Epithelial cell of proximal tubule (primary cell): ENCODE data around the gene LPCAT1. TPM values are rescaled to one million over a fixed set of nuclear protein-coding genes. Genes with fewer than 3 reads are reported as not detected.

Source experiments
- DNase-seq: peaks from one replicate; pipeline ENCODE4 v3.0.0-alpha.2; 2011; ENCODE audit warnings: low read depth
- H3K4me3 ChIP-seq: 2 replicates; pipeline ENCODE4 v1.5.1; 2011; ENCODE audit warnings: low read depth, mild to moderate bottlenecking, low read length
- CTCF ChIP-seq: conservative IDR thresholded peaks from 2 replicates; pipeline ENCODE4 v1.5.1; 2012; ENCODE audit warnings: low read depth, mild to moderate bottlenecking, low read length
- total RNA-seq: library from RNA; depleted of rRNA; stranded (reverse); fragments of >200 nt; gene quantifications from 2 replicates; pipeline ENCODE4 v1.2.3, GENCODE V29; 2015

The LPCAT1 gene
- total RNA-seq, 1 donor from 2014 or later, result 105 TPM

- no peak for DNase-seq
- TF ChIP-seq CTCF, result no peak
These were observed 40.7 kb downstream of the LPCAT1 start for GRCh38 chr5:1483064-1483463.

GRCh38 chr5:1481959-1482331 is 41.8 kb downstream of the LPCAT1 start:
- no peak for DNase-seq
- no peak for TF ChIP-seq CTCF

More at GRCh38 chr5:1483064-1483463, 40.7 kb downstream of the LPCAT1 start:
- no peak overlapping the region for H3K4me3 ChIP-seq

GRCh38 chr5:1481266-1481958 is 42.3 kb downstream of the LPCAT1 start:
- TF ChIP-seq CTCF, result no peak
- DNase-seq, result no peak

More at GRCh38 chr5:1481959-1482331, 41.8 kb downstream of the LPCAT1 start:
- H3K4me3 ChIP-seq, result no peak overlapping the region

GRCh38 chr5:1480806-1481205 is 43.0 kb downstream of the LPCAT1 start:
- H3K4me3 ChIP-seq, result no peak overlapping the region
- DNase-seq, result no peak
- no peak for TF ChIP-seq CTCF

More at GRCh38 chr5:1481266-1481958, 42.3 kb downstream of the LPCAT1 start:
- H3K4me3 ChIP-seq, result no peak overlapping the region

GRCh38 chr5:1480217-1480616 is 43.5 kb downstream of the LPCAT1 start:
- H3K4me3 ChIP-seq, result no peak overlapping the region
- no peak for TF ChIP-seq CTCF
- DNase-seq, result no peak

- DNase-seq, result no peak
- TF ChIP-seq CTCF, result peak; percentile 76
- no peak overlapping the region for H3K4me3 ChIP-seq
These were observed 44.1 kb downstream of the LPCAT1 start for GRCh38 chr5:1479581-1480188.

GRCh38 chr5:1479066-1479465 is 44.7 kb downstream of the LPCAT1 start:
- DNase-seq, result no peak
- H3K4me3 ChIP-seq, result no peak overlapping the region
- no peak for TF ChIP-seq CTCF
